ENCODE data around the gene GNG8.

DNA sequence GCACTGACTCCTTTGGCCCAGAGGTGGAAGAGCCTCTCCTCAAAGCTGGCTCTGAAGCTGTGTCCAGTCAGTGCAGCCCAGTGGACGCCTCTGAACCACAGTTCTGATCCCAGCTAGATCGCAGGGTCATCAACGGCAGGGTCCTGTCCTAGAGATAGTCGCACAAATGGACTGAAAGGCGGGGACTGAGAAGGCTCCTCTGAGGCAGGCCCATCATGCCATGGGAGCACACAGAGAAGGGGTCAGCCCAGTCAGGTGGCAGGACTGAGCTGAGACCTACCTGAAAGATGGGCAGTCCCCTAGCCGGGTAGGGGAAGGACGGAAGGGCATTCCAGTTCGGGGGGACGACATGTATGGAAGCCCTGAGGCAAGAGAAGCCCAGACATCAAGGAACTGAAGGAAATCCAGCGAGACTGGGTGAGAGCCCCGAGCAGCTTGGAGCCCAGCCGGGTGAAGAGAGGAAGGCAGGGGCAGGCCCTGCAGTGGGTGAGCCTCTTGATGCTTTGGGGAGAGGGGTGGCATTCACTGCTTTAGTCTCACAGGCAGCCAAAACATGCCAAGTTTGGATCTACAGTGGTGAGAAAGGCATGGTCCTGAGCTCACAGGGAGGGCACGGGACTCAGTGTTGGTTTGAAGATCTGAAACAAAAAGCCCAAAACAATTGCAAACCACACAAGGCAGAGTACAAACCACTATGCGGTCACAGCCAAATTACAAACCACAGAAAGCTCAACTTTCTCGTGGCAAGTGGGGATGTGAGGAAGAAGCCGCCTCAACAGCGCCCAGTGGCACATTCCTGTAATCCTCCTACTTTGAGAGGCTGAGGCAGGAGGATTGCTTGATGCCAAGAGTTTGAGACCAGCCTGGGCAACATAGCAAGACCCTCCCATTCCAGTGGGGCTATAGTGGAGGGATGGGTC is 24.9 kb downstream of the GNG8 start:
- TF ChIP-seq, protein P1, sequence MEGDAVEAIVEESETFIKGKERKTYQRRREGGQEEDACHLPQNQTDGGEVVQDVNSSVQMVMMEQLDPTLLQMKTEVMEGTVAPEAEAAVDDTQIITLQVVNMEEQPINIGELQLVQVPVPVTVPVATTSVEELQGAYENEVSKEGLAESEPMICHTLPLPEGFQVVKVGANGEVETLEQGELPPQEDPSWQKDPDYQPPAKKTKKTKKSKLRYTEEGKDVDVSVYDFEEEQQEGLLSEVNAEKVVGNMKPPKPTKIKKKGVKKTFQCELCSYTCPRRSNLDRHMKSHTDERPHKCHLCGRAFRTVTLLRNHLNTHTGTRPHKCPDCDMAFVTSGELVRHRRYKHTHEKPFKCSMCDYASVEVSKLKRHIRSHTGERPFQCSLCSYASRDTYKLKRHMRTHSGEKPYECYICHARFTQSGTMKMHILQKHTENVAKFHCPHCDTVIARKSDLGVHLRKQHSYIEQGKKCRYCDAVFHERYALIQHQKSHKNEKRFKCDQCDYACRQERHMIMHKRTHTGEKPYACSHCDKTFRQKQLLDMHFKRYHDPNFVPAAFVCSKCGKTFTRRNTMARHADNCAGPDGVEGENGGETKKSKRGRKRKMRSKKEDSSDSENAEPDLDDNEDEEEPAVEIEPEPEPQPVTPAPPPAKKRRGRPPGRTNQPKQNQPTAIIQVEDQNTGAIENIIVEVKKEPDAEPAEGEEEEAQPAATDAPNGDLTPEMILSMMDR (IDR thresholded peaks at IDR 0.05), result no peak
- no peak for TF ChIP-seq EP300 (IDR thresholded peaks at IDR 0.05)
